Erythroblast (primary cell): ENCODE measurements around the gene STAT3.

ENCODE experiments used
- GATA1 ChIP-seq: IDR thresholded peaks from 2 replicates; pipeline ENCODE4 v1.6.1; 2011; ENCODE audit warnings: low read depth, mild to moderate bottlenecking, control low read depth, low read length, moderate library complexity
- POLR2A ChIP-seq: IDR thresholded peaks from 2 replicates; pipeline ENCODE4 v1.6.1; 2011; ENCODE audit warnings: mild to moderate bottlenecking, low read length

GRCh38 chr17:42286411-42287221 is 101.6 kb downstream of the STAT3 start:
- TF ChIP-seq POLR2A (no peak), GATA1 (no peak)
